H1 (cell line): Measurements from ENCODE around the gene FAM50B. TPM values are rescaled to one million over a fixed set of nuclear protein-coding genes. Genes with fewer than 3 reads are reported as not detected.

Source experiments
- CTCF ChIA-PET: fragments of 300-600 bp; sonication (Branson Sonifier 250); formaldehyde crosslinking; loops from one replicate; lab custom pipeline; 2021; ENCODE audit not compliant: partially characterized antibody; lab: Charles Lee
- POLR2A ChIA-PET: fragments of 300-600 bp; sonication (Branson Sonifier 250); formaldehyde crosslinking; loops from one replicate; lab custom pipeline; 2021; ENCODE audit warnings: inconsistent platforms; ENCODE audit not compliant: partially characterized antibody; lab: Charles Lee
- DNase-seq, 2 experiments: peaks; one replicate each; pipeline versions ENCODE4 v3.0.0 to v3.0.0-alpha.2; 2010 to 2022; ENCODE audit warnings: low spot score in 2 of 2, low read depth in 1 of 2, mixed read lengths in 1 of 2
- FAIRE-seq: peaks from 2 replicates; lab custom pipeline; 2011; peaks lifted over from hg19 to GRCh38; lab: Jason Lieb, UNC
- H2AFZ ChIP-seq: 2 replicates; pipeline ENCODE4 v1.8.1; 2012; ENCODE audit warnings: low read length, inconsistent platforms
- H2AK5ac ChIP-seq: 2 replicates; pipeline ENCODE4 v1.6.1; 2013; ENCODE audit warnings: low read depth, low read length
- H2BK120ac ChIP-seq: replicated peaks from 2 replicates; pipeline ENCODE3; 2013; ENCODE audit warnings: low read depth, low read length, inconsistent platforms
- H2BK12ac ChIP-seq: 2 replicates; pipeline ENCODE4 v1.6.1; 2013; ENCODE audit warnings: low read depth, low read length
- H2BK15ac ChIP-seq: 2 replicates; pipeline ENCODE4 v1.6.1; 2013; ENCODE audit warnings: low read length
- H2BK20ac ChIP-seq: 2 replicates; pipeline ENCODE4 v1.6.1; 2013; ENCODE audit warnings: low read length
- H2BK5ac ChIP-seq: 2 replicates; pipeline ENCODE4 v1.6.1; 2013; ENCODE audit warnings: low read depth, low read length
- H3K14ac ChIP-seq: 2 replicates; pipeline ENCODE4 v1.6.1; 2013; ENCODE audit warnings: inconsistent platforms; ENCODE audit not compliant: insufficient read length
- H3K18ac ChIP-seq: 2 replicates; pipeline ENCODE4 v1.6.1; 2013; ENCODE audit warnings: low read length; ENCODE audit errors: extremely low read depth
- H3K23ac ChIP-seq: 2 replicates; pipeline ENCODE4 v1.6.1; 2013; ENCODE audit warnings: inconsistent platforms; ENCODE audit not compliant: insufficient read length
- H3K23me2 ChIP-seq: 2 replicates; pipeline ENCODE4 v1.6.1; 2013; ENCODE audit warnings: low read depth, low read length
- H3K27ac ChIP-seq: 2 replicates; pipeline ENCODE4 v1.6.1; 2011; ENCODE audit warnings: low read depth, low read length, inconsistent platforms
- H3K27me3 ChIP-seq, 4 experiments: replicated peaks in 1 of 4; 1 replicate in 1 of 4; 2 replicates in 3 of 4; pipeline versions ENCODE4 v1.6.1 to v1.8.1; 2011 to 2013; ENCODE audit warnings: low read length in 3 of 4, mild to moderate bottlenecking in 3 of 4, inconsistent platforms in 2 of 4, mixed read lengths in 2 of 4, moderate library complexity in 1 of 4; ENCODE audit not compliant: control insufficient read depth in 3 of 4, insufficient read depth in 3 of 4; ENCODE audit errors: extremely low read depth in 1 of 4
- H3K36me3 ChIP-seq, 4 experiments: 2 replicates each; pipeline versions ENCODE4 v1.6.1 to v1.8.1; 2011 to 2013; ENCODE audit warnings: mild to moderate bottlenecking in 4 of 4, low read length in 3 of 4, moderate library complexity in 2 of 4, control low read depth in 1 of 4, inconsistent platforms in 1 of 4; ENCODE audit not compliant: insufficient read depth in 4 of 4, control insufficient read depth in 2 of 4
- H3K4ac ChIP-seq: replicated peaks from 2 replicates; pipeline ENCODE3; 2013; ENCODE audit warnings: low read length, low read depth, mixed read lengths, inconsistent platforms; ENCODE audit not compliant: insufficient read length
- H3K4me1 ChIP-seq, 4 experiments: replicated peaks in 1 of 4; 1 replicate in 1 of 4; 2 replicates in 3 of 4; pipeline versions ENCODE4 v1.6.1 to v1.8.1; 2011 to 2013; ENCODE audit warnings: low read length in 3 of 4, inconsistent platforms in 2 of 4, mixed read lengths in 1 of 4; ENCODE audit not compliant: insufficient read depth in 4 of 4, control insufficient read depth in 3 of 4
- H3K4me2 ChIP-seq, 2 experiments: 2 replicates each; pipeline versions ENCODE4 v1.6.1 to v1.8.1; 2011 to 2013; ENCODE audit warnings: low read depth in 2 of 2, low read length in 2 of 2, control low read depth in 1 of 2, inconsistent platforms in 1 of 2, mild to moderate bottlenecking in 1 of 2; ENCODE audit not compliant: insufficient read depth in 1 of 2
- H3K4me3 ChIP-seq, 4 experiments: fragments of 200-600, 300-600 bp in 1 of 4; sonication (generic), shearing (Covaris generic), sonication (Bioruptor Twin) in 1 of 4; 2 replicates each; pipeline versions ENCODE4 v1.5.1 to v1.8.1; 2011 to 2016; ENCODE audit warnings: low read length in 4 of 4, low read depth in 3 of 4, control low read depth in 2 of 4, inconsistent platforms in 2 of 4, mild to moderate bottlenecking in 2 of 4, mixed read lengths in 1 of 4, moderate library complexity in 1 of 4; ENCODE audit not compliant: insufficient read depth in 2 of 4; ENCODE audit errors: extremely low read depth in 1 of 4
- H3K56ac ChIP-seq: replicated peaks from 2 replicates; pipeline ENCODE3; 2013; ENCODE audit warnings: low read depth, mild to moderate bottlenecking, mixed read lengths, low read length, inconsistent platforms; ENCODE audit not compliant: insufficient read length
- H3K79me1 ChIP-seq: 2 replicates; pipeline ENCODE4 v1.6.1; 2013; ENCODE audit warnings: low read depth, low read length, control low read depth
- H3K79me2 ChIP-seq, 2 experiments: 2 replicates each; pipeline versions ENCODE4 v1.6.1 to v1.8.1; 2012 to 2013; ENCODE audit warnings: low read length in 2 of 2, mild to moderate bottlenecking in 2 of 2, inconsistent platforms in 1 of 2; ENCODE audit not compliant: insufficient read depth in 2 of 2, control insufficient read depth in 1 of 2
- H3K9ac ChIP-seq, 4 experiments: replicated peaks in 1 of 4; 1 replicate in 1 of 4; 2 replicates in 3 of 4; pipeline versions ENCODE4 v1.6.1 to v1.8.1; 2011 to 2013; ENCODE audit warnings: low read depth in 3 of 4, low read length in 3 of 4, control low read depth in 2 of 4, mild to moderate bottlenecking in 2 of 4, moderate library complexity in 2 of 4, inconsistent platforms in 1 of 4; ENCODE audit errors: extremely low read depth in 1 of 4
- H3K9me3 ChIP-seq, 2 experiments: 2 replicates each; pipeline versions ENCODE4 v1.6.1 to v1.8.1; 2012 to 2013; ENCODE audit warnings: mild to moderate bottlenecking in 2 of 2, moderate library complexity in 2 of 2, control low read depth in 1 of 2, inconsistent platforms in 1 of 2, low read depth in 1 of 2, low read length in 1 of 2, mixed read lengths in 1 of 2; ENCODE audit not compliant: insufficient read depth in 2 of 2
- H4K20me1 ChIP-seq, 2 experiments: replicated peaks in 1 of 2; 2 replicates each; pipeline versions ENCODE3 to v1.8.1; 2011 to 2013; ENCODE audit warnings: inconsistent platforms in 2 of 2, low read length in 2 of 2, mild to moderate bottlenecking in 1 of 2; ENCODE audit not compliant: insufficient read depth in 2 of 2, control insufficient read depth in 1 of 2
- H4K5ac ChIP-seq: 2 replicates; pipeline ENCODE4 v1.6.1; 2013; ENCODE audit warnings: low read length, low read depth, mixed read lengths, inconsistent platforms; ENCODE audit not compliant: insufficient read length
- H4K8ac ChIP-seq: 2 replicates; pipeline ENCODE4 v1.8.0; 2013; ENCODE audit warnings: mild to moderate bottlenecking, moderate library complexity, low read length, inconsistent platforms; ENCODE audit not compliant: insufficient read depth; ENCODE audit errors: extremely low read depth
- H4K91ac ChIP-seq: replicated peaks from 2 replicates; pipeline ENCODE3; 2013; ENCODE audit warnings: low read length, mixed read lengths, inconsistent platforms; ENCODE audit not compliant: insufficient read length
- CEBPB ChIP-seq: IDR thresholded peaks from 2 replicates; pipeline ENCODE4 v1.6.1; 2012; ENCODE audit warnings: low read depth, low read length
- HDAC6 ChIP-seq: IDR thresholded peaks from one replicate; pipeline ENCODE4 v1.7.1; 2012; ENCODE audit warnings: low read depth, mild to moderate bottlenecking, inconsistent platforms, low read length, moderate library complexity
- NANOG ChIP-seq: IDR thresholded peaks from 2 replicates; pipeline ENCODE4 v1.6.1; 2011; ENCODE audit warnings: low read length, low read depth, mild to moderate bottlenecking, inconsistent platforms; ENCODE audit not compliant: insufficient read depth, poor library complexity, severe bottlenecking
- SAP30 ChIP-seq: fragments of 300-600 bp; sonication (generic); IDR thresholded peaks from 2 replicates; pipeline ENCODE4 v1.7.1; 2012; ENCODE audit warnings: low read length, moderate library complexity, mild to moderate bottlenecking, inconsistent platforms; ENCODE audit not compliant: insufficient read depth, insufficient replicate concordance
- whole genome bisulfite sequencing, 2 experiments: shearing (Covaris generic) in 1 of 2; methylation state at CpG; one replicate each; pipeline versions ENCODE4 v1.1.6 to v1.1.7; 2013 to 2015; ENCODE audit warnings: low lambda C conversion rate in 2 of 2, mixed read lengths in 2 of 2, inconsistent platforms in 1 of 2, low coverage in 1 of 2, missing lambda C conversion rate in 1 of 2; ENCODE audit not compliant: insufficient replicate concordance in 2 of 2, insufficient coverage in 1 of 2, insufficient read length in 1 of 2; ENCODE audit errors: extremely low coverage in 1 of 2, missing lambda C conversion rate in 1 of 2; 5-methylcytosine and 5-hydroxymethylcytosine counted together
- polyA plus RNA-seq, 7 experiments: library from polyadenylated mRNA; depleted of rRNA in 3 of 7; stranded (reverse) in 5 of 7; unstranded in 2 of 7; fragments of >200 nt in 5 of 7; fragments of 200-250 nt in 2 of 7; gene quantifications; 1 replicate in 5 of 7; 2 replicates in 1 of 7; 4 replicates in 1 of 7; pipeline versions ENCODE4 v1.2.1 to v1.2.3, GENCODE V29; 2011 to 2013; ENCODE audit warnings: missing spikeins in 2 of 7, mixed read lengths in 2 of 7
- total RNA-seq: library from RNA; stranded (reverse); fragmentation: NEBNext Ultra II Directional; extraction: Animal tissue kit (Norgen Biotek cat#: 25700); gene quantifications from 2 replicates; pipeline ENCODE4 v1.2.1, GENCODE V29; 2021

The FAM50B gene
- total and polyA plus RNA-seq, 2 of the 8 experiments (the other 6 are each of a cell fraction or from before 2014, with no cell fraction given): 3.1 to 3.2 TPM

DNA sequence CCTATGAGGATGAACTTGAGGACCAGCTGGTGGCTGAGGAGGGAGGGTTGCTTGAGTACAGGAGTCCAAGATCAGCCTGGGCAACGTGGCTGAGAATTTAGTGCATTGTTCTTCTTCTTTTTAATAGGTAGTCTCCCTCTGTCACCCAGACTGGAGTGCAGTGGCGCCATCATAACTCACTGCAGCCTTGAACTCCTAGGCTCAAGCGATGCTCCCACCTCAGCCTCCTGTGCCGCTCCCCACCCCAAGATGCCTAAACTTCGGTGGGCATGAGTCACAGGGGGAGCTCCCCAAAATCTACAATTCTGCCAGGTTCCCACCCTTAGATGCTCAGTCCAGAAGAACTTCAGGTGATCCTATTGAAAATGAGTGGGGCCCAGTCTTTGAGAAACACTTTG lies 21.4 kb downstream of the FAM50B start:
- Histone ChIP-seq H3K9ac (no peak overlapping the region), H4K91ac (no peak overlapping the region), H3K23ac (no peak overlapping the region), H3K79me1 (peaks cover 2% of the 10 kb centered on the region; the same call in 1 of the 2 replicates), H2BK20ac (no peak overlapping the region), H4K5ac (no peak overlapping the region), H3K14ac (no peak overlapping the region), H2BK120ac (no peak overlapping the region), H3K4ac (no peak overlapping the region), H2AK5ac (no peak overlapping the region), H3K27ac (no peak overlapping the region), H3K56ac (no peak overlapping the region), H4K8ac (no peak overlapping the region), H2AFZ (no peak overlapping the region), H3K4me1 (peaks cover 0 to 3% (median 0%) of the 10 kb centered on the region in 4 experiments; a peak in 1 of 7 replicates), H3K27me3 (no peaks in the 10 kb centered on the region), H3K4me2 (no peak overlapping the region), H2BK15ac (no peak overlapping the region), H2BK5ac (no peak overlapping the region), H3K79me2 (no peaks in the 10 kb centered on the region), H3K18ac (no peak overlapping the region), H4K20me1 (no peaks in the 10 kb centered on the region), H3K36me3 (no peaks in the 10 kb centered on the region), H3K9me3 (no peaks in the 10 kb centered on the region), H3K4me3 (no peak overlapping the region), H3K23me2 (no peaks in the 10 kb centered on the region), H2BK12ac (no peak overlapping the region)
- WGBS, 2 experiments: 93% methylated on average over 5 of the region's 5 CpGs; no CpG with 5 or more reads in 1 of the 2 experiments
- CTCF ChIA-PET: interaction anchor here (0.9 to 1.2 kb wide), 2 partner anchors 16 to 128 kb away, joined by 3 to 4 read pairs; no protein-coding TSS in a partner anchor
- TF ChIP-seq CEBPB (no peak), NANOG (no peak), HDAC6 (no peak), SAP30 (no peak)
- FAIRE-seq (no peak), DNase-seq (no peak)
- POLR2A ChIA-PET: interaction anchor here (1.4 kb wide), 1 partner anchor 22 kb away, joined by 3 read pairs; the partner anchor contains the start of gene FAM50B
